Smooth muscle cell of the brain vasculature (primary cell): Measurements from ENCODE around the gene CCP110.
A peak's percentile ranks its signal among the peaks of the same experiment; 100 is the strongest.

Source experiments
- DNase-seq: peaks from one replicate; pipeline ENCODE4 v3.0.0-alpha.2; 2012; ENCODE audit warnings: low read depth, low spot score

Gene CCP110

GRCh38 chr16:19523559-19524355 is at the start of gene CCP110:
Gene CCP110 (plus strand): TSS chr16:19523942. CDS start chr16:19527882, 3,940 bp downstream.
- peak; percentile 90 for DNase-seq

GRCh38 chr16:19474617-19475016 is 49.1 kb upstream of the CCP110 start:
- DNase-seq = no peak

GRCh38 chr16:19478505-19478904 is 45.2 kb upstream of the CCP110 start:
- DNase-seq = no peak

- DNase-seq = no peak
Observed at GRCh38 chr16:19479302-19479721, 44.4 kb upstream of the CCP110 start.

GRCh38 chr16:19481296-19481695 is 42.4 kb upstream of the CCP110 start:
- no peak for DNase-seq

- no peak for DNase-seq
Observed at GRCh38 chr16:19481769-19482168, 42.0 kb upstream of the CCP110 start.

GRCh38 chr16:19482291-19482690 is 41.5 kb upstream of the CCP110 start:
- DNase-seq = no peak

- no peak for DNase-seq
Observed at GRCh38 chr16:19484096-19484495, 39.6 kb upstream of the CCP110 start.

- DNase-seq = no peak
Observed at GRCh38 chr16:19485611-19486010, 38.1 kb upstream of the CCP110 start.

GRCh38 chr16:19486051-19486450 is 37.7 kb upstream of the CCP110 start:
- no peak for DNase-seq

GRCh38 chr16:19486750-19487325 is 36.9 kb upstream of the CCP110 start:
- no peak for DNase-seq

GRCh38 chr16:19488213-19488640 is 35.5 kb upstream of the CCP110 start:
- no peak for DNase-seq

- DNase-seq = no peak
Observed at GRCh38 chr16:19490619-19491018, 33.1 kb upstream of the CCP110 start.

GRCh38 chr16:19497176-19497575 is 26.6 kb upstream of the CCP110 start:
- DNase-seq = no peak

- no peak for DNase-seq
Observed at GRCh38 chr16:19499006-19499405, 24.7 kb upstream of the CCP110 start.

GRCh38 chr16:19499481-19499880 is 24.3 kb upstream of the CCP110 start:
- no peak for DNase-seq

- DNase-seq = peak; percentile 60
Observed at GRCh38 chr16:19502395-19503131, 21.2 kb upstream of the CCP110 start.

- DNase-seq = no peak
Observed at GRCh38 chr16:19503461-19504075, 20.2 kb upstream of the CCP110 start.

GRCh38 chr16:19505600-19506303 is 18.0 kb upstream of the CCP110 start:
- DNase-seq = peak; percentile 69

- no peak for DNase-seq
Observed at GRCh38 chr16:19506965-19507364, 16.8 kb upstream of the CCP110 start.

- no peak for DNase-seq
Observed at GRCh38 chr16:19507867-19508266, 15.9 kb upstream of the CCP110 start.
